Progenitor cell of endocrine pancreas (in vitro differentiated cells): ENCODE results near the gene CTBP1. TPM values are rescaled to one million over a fixed set of nuclear protein-coding genes. Genes with fewer than 3 reads are reported as not detected.

Experiments used
- DNase-seq: peaks from one replicate; pipeline ENCODE4 v3.0.0; 2021; ENCODE audit warnings: low spot score; ENCODE audit not compliant: unreplicated experiment
- H3K27ac Mint-ChIP-seq: 2 replicates; pipeline ENCODE4 v1.8.0; 2021; ENCODE audit warnings: mild to moderate bottlenecking, moderate library complexity, mixed read lengths
- H3K27me3 Mint-ChIP-seq: 2 replicates; pipeline ENCODE4 v1.8.0; 2021; ENCODE audit warnings: mixed read lengths
- H3K36me3 Mint-ChIP-seq: 2 replicates; pipeline ENCODE4 v1.8.0; 2022; ENCODE audit warnings: mixed read lengths; ENCODE audit not compliant: insufficient read depth
- H3K4me1 Mint-ChIP-seq: 2 replicates; pipeline ENCODE4 v1.8.0; 2021; ENCODE audit warnings: low read depth, mixed read lengths
- H3K4me3 Mint-ChIP-seq: 2 replicates; pipeline ENCODE4 v1.8.0; 2021; ENCODE audit warnings: low read depth, mild to moderate bottlenecking, moderate library complexity, mixed read lengths
- H3K9me3 Mint-ChIP-seq: 2 replicates; pipeline ENCODE4 v1.8.0; 2021; ENCODE audit warnings: low read depth, mixed read lengths
- CTCF ChIP-seq: fragments of 200-600 bp; sonication (generic); IDR thresholded peaks from one replicate; pipeline ENCODE4 v1.5.0; 2021; ENCODE audit warnings: antibody characterized with exemption, mild to moderate bottlenecking; ENCODE audit not compliant: unreplicated experiment
- total RNA-seq: library from RNA; stranded (reverse); gene quantifications from 2 replicates; pipeline ENCODE4 v1.2.1, GENCODE V29; 2021

Gene CTBP1
- total RNA-seq, 1 donor from 2014 or later = 199 TPM

GRCh38 chr4:1209821-1210220 lies 39.1 kb downstream of the CTBP1 start:
- no peaks in the 10 kb centered on the region for H3K9me3 Mint-ChIP-seq
- no peaks in the 10 kb centered on the region for H3K4me1 Mint-ChIP-seq
- TF ChIP-seq CTCF = no peak
- peaks cover 3% of the 10 kb centered on the region for H3K36me3 Mint-ChIP-seq
- no peak for DNase-seq
- H3K27me3 Mint-ChIP-seq = no peaks in the 10 kb centered on the region
- no peak overlapping the region for H3K4me3 Mint-ChIP-seq
- H3K27ac Mint-ChIP-seq = no peak overlapping the region

GRCh38 chr4:1208970-1209704 lies 39.8 kb downstream of the CTBP1 start:
- peak overlapping the region; percentile 62 for H3K27ac Mint-ChIP-seq
- H3K27me3 Mint-ChIP-seq = no peaks in the 10 kb centered on the region
- no peak for DNase-seq
- H3K9me3 Mint-ChIP-seq = no peaks in the 10 kb centered on the region
- no peak overlapping the region for H3K4me3 Mint-ChIP-seq
- H3K4me1 Mint-ChIP-seq = no peaks in the 10 kb centered on the region
- no peak for TF ChIP-seq CTCF
- H3K36me3 Mint-ChIP-seq = peaks cover 4% of the 10 kb centered on the region

- peaks cover 4% of the 10 kb centered on the region for H3K36me3 Mint-ChIP-seq
- peak overlapping the region; percentile 29 for H3K27ac Mint-ChIP-seq
- no peak for TF ChIP-seq CTCF
- H3K27me3 Mint-ChIP-seq = no peaks in the 10 kb centered on the region
- no peak overlapping the region for H3K4me3 Mint-ChIP-seq
- no peak for DNase-seq
- H3K9me3 Mint-ChIP-seq = no peaks in the 10 kb centered on the region
- no peaks in the 10 kb centered on the region for H3K4me1 Mint-ChIP-seq
Measured at GRCh38 chr4:1208266-1208961, 40.5 kb downstream of the CTBP1 start.

- no peak for DNase-seq
- no peak for TF ChIP-seq CTCF
- Mint-ChIP-seq H3K36me3 (peaks cover 4% of the 10 kb centered on the region), H3K27me3 (no peaks in the 10 kb centered on the region), H3K4me1 (no peaks in the 10 kb centered on the region), H3K27ac (no peak overlapping the region), H3K9me3 (no peaks in the 10 kb centered on the region), H3K4me3 (no peak overlapping the region)
Measured at GRCh38 chr4:1207603-1208265, 41.2 kb downstream of the CTBP1 start.

- DNase-seq = no peak
- no peak for TF ChIP-seq CTCF
- H3K36me3 Mint-ChIP-seq = peaks cover 4% of the 10 kb centered on the region
- H3K9me3 Mint-ChIP-seq = no peaks in the 10 kb centered on the region
- no peak overlapping the region for H3K27ac Mint-ChIP-seq
- no peak overlapping the region for H3K4me3 Mint-ChIP-seq
- H3K4me1 Mint-ChIP-seq = no peaks in the 10 kb centered on the region
- peaks cover 2% of the 10 kb centered on the region for H3K27me3 Mint-ChIP-seq
Measured at GRCh38 chr4:1207157-1207470, 41.8 kb downstream of the CTBP1 start.
